Measurements from ENCODE around the gene DCAF4.

Gene DCAF4

GRCh38 chr14:72926292-72927028, at the start of gene DCAF4:
Gene DCAF4 (plus strand): TSS chr14:72926464. CDS start chr14:72937979, 11,515 bp downstream.
- peak; percentile 80 to 95 for DNase-seq (ENCODE audit: extremely low read depth in 1 of 2, low read depth in 1 of 2)

GRCh38 chr14:72876710-72877063, 49.6 kb upstream of the DCAF4 start:
- no peak for DNase-seq (ENCODE audit: extremely low read depth in 1 of 2, low read depth in 1 of 2)

GRCh38 chr14:72878746-72879145, 47.5 kb upstream of the DCAF4 start:
- DNase-seq (ENCODE audit: extremely low read depth in 1 of 2, low read depth in 1 of 2) = no peak

- no peak for DNase-seq (ENCODE audit: extremely low read depth in 1 of 2, low read depth in 1 of 2)
These were observed 46.8 kb upstream of the DCAF4 start for GRCh38 chr14:72879431-72879830.

GRCh38 chr14:72880164-72880563, 46.1 kb upstream of the DCAF4 start:
- DNase-seq (ENCODE audit: extremely low read depth in 1 of 2, low read depth in 1 of 2) = no peak

- DNase-seq (ENCODE audit: extremely low read depth in 1 of 2, low read depth in 1 of 2) = no peak
These were observed 45.4 kb upstream of the DCAF4 start for GRCh38 chr14:72880820-72881219.

- no peak for DNase-seq (ENCODE audit: extremely low read depth in 1 of 2, low read depth in 1 of 2)
These were observed 44.7 kb upstream of the DCAF4 start for GRCh38 chr14:72881543-72881942.

- DNase-seq (ENCODE audit: extremely low read depth in 1 of 2, low read depth in 1 of 2) = no peak
These were observed 44.2 kb upstream of the DCAF4 start for GRCh38 chr14:72882047-72882446.

GRCh38 chr14:72882463-72882862, 43.8 kb upstream of the DCAF4 start:
- no peak for DNase-seq (ENCODE audit: extremely low read depth in 1 of 2, low read depth in 1 of 2)

- DNase-seq (ENCODE audit: extremely low read depth in 1 of 2, low read depth in 1 of 2) = no peak
These were observed 43.2 kb upstream of the DCAF4 start for GRCh38 chr14:72883109-72883508.

- DNase-seq (ENCODE audit: extremely low read depth in 1 of 2, low read depth in 1 of 2) = no peak
These were observed 42.3 kb upstream of the DCAF4 start for GRCh38 chr14:72883961-72884360.

- no peak for DNase-seq (ENCODE audit: extremely low read depth in 1 of 2, low read depth in 1 of 2)
These were observed 41.9 kb upstream of the DCAF4 start for GRCh38 chr14:72884386-72884785.

GRCh38 chr14:72887514-72887913, 38.8 kb upstream of the DCAF4 start:
- no peak for DNase-seq (ENCODE audit: extremely low read depth in 1 of 2, low read depth in 1 of 2)

GRCh38 chr14:72888192-72888591, 38.1 kb upstream of the DCAF4 start:
- DNase-seq (ENCODE audit: extremely low read depth in 1 of 2, low read depth in 1 of 2) = no peak

GRCh38 chr14:72888636-72889201, 37.5 kb upstream of the DCAF4 start:
- no peak for DNase-seq (ENCODE audit: extremely low read depth in 1 of 2, low read depth in 1 of 2)

GRCh38 chr14:72889366-72889765, 36.9 kb upstream of the DCAF4 start:
- DNase-seq (ENCODE audit: extremely low read depth in 1 of 2, low read depth in 1 of 2) = no peak

GRCh38 chr14:72891666-72892102, 34.6 kb upstream of the DCAF4 start:
- DNase-seq (ENCODE audit: extremely low read depth in 1 of 2, low read depth in 1 of 2) = no peak

- DNase-seq (ENCODE audit: extremely low read depth in 1 of 2, low read depth in 1 of 2) = no peak
These were observed 34.0 kb upstream of the DCAF4 start for GRCh38 chr14:72892103-72892878.

- no peak for DNase-seq (ENCODE audit: extremely low read depth in 1 of 2, low read depth in 1 of 2)
These were observed 33.2 kb upstream of the DCAF4 start for GRCh38 chr14:72892879-72893635.

- peak; percentile 86 to 90 for DNase-seq (ENCODE audit: extremely low read depth in 1 of 2, low read depth in 1 of 2)
These were observed 32.5 kb upstream of the DCAF4 start, which contains the start of gene DPF3 for GRCh38 chr14:72893636-72894322. Gene DPF3 (minus strand): TSS chr14:72894101. CDS start chr14:72894088, 13 bp downstream.

- DNase-seq (ENCODE audit: extremely low read depth in 1 of 2, low read depth in 1 of 2) = no peak
These were observed 32.0 kb upstream of the DCAF4 start for GRCh38 chr14:72894323-72894622.

Data from stimulated activated CD8-positive, alpha-beta memory T cell treated with anti-CD3 and anti-CD28 coated beads, Interleukin-7, amount 100 ng/mL, for 48 hours (primary cell).